Activated T-helper 1 cell treated with Interleukin-2 at 50 U/mL for 16 hours (primary cell): Measurements from ENCODE around the gene RFC2.

Source experiments
- DNase-seq: peaks from one replicate; pipeline ENCODE4 v3.0.0-alpha.2; 2020; ENCODE audit warnings: low read depth

RFC2 gene

GRCh38 chr7:74190259-74190658 is 63.9 kb downstream of the RFC2 start:
- DNase-seq, result no peak

- no peak for DNase-seq
These were observed 66.1 kb downstream of the RFC2 start for GRCh38 chr7:74187915-74188675.

GRCh38 chr7:74185636-74186035 is 68.6 kb downstream of the RFC2 start:
- no peak for DNase-seq

- no peak for DNase-seq
These were observed 69.2 kb downstream of the RFC2 start for GRCh38 chr7:74185016-74185415.

GRCh38 chr7:74183653-74184450 is 70.3 kb downstream of the RFC2 start:
- no peak for DNase-seq

- no peak for DNase-seq
These were observed 71.1 kb downstream of the RFC2 start for GRCh38 chr7:74183142-74183541.

- no peak for DNase-seq
These were observed 71.6 kb downstream of the RFC2 start for GRCh38 chr7:74182453-74183090.

- no peak for DNase-seq
These were observed 72.4 kb downstream of the RFC2 start for GRCh38 chr7:74181821-74182220.
